ENCODE data around the gene PHACTR1.

- TF ChIP-seq POLR2A (IDR thresholded peaks at IDR 0.05; ENCODE audit: low read length) = no peak
- TF ChIP-seq GATA1 (IDR thresholded peaks at IDR 0.05; ENCODE audit: low read depth, low read length) = no peak
Observed at GRCh38 chr6:12974551-12974950, 258.0 kb downstream of the PHACTR1 start.
